CD4-positive, alpha-beta T cell treated with Interferon alpha-2 for 1 hour (primary cell): ENCODE results near the gene PITPNC1.
"Not testable (repeated sequence)": the region's sequence is repeated elsewhere in the genome, so short reads cannot be mapped to it uniquely, and the experiment has no call there.

Experiments
- DNase-seq, 2 donors: peaks; one replicate each; pipeline ENCODE4 v3.0.0-alpha.2; 2020 to 2022

The PITPNC1 gene

GRCh38 chr17:67372751-67373150, 4.3 kb upstream of the PITPNC1 start:
- no peak for DNase-seq

- peak; percentile 87 to 90 for DNase-seq
These were observed 2.6 kb upstream of the PITPNC1 start for GRCh38 chr17:67374329-67375053.

DNA sequence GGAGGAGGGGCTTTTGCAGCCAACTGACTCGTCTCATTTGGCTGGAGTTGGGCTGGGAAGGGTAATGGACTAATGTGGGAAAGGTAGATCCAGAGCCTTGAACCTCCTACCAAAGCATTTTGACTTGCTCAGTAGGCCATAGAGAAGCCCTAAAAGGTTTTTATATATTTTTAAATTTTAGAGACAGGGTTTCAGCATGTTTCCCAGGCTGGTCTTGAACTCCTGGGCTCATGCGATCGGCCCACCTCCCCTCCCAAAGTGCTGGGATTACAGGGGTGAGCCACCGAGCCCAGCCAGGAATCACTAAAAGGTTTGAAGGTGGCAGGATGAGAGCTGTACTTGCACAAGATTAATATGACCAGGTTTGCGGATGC, 2.0 kb upstream of the PITPNC1 start:
- no peak for DNase-seq

GRCh38 chr17:67375716-67376115, 1.4 kb upstream of the PITPNC1 start:
- no peak for DNase-seq

DNA sequence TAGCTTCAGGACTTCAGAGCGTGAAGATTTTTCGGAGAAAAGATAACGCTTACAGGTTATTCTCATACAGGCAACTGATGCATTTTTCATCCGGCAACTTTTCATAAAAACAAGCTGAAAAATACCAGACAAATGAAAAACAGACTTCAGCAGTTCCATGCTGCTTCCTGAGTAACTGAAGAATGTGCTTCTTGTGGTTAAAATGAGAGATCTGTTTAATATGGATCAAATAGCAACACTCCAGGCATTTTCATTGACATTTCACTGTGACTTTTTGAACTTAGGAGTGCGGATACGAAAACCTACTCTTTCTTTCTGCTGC, 705 bp upstream of the PITPNC1 start:
- DNase-seq: no peak

GRCh38 chr17:67377488-67378453, 690 bp downstream of the PITPNC1 start:
- peak; percentile 33 to 57 for DNase-seq

- DNase-seq: peak; percentile 72 to 85
These were observed 1.6 kb downstream of the PITPNC1 start for GRCh38 chr17:67378454-67379250.

- no peak for DNase-seq
These were observed 2.2 kb downstream of the PITPNC1 start for GRCh38 chr17:67379251-67379630.

- DNase-seq: no peak
These were observed 4.8 kb downstream of the PITPNC1 start for GRCh38 chr17:67381929-67382257.

DNA sequence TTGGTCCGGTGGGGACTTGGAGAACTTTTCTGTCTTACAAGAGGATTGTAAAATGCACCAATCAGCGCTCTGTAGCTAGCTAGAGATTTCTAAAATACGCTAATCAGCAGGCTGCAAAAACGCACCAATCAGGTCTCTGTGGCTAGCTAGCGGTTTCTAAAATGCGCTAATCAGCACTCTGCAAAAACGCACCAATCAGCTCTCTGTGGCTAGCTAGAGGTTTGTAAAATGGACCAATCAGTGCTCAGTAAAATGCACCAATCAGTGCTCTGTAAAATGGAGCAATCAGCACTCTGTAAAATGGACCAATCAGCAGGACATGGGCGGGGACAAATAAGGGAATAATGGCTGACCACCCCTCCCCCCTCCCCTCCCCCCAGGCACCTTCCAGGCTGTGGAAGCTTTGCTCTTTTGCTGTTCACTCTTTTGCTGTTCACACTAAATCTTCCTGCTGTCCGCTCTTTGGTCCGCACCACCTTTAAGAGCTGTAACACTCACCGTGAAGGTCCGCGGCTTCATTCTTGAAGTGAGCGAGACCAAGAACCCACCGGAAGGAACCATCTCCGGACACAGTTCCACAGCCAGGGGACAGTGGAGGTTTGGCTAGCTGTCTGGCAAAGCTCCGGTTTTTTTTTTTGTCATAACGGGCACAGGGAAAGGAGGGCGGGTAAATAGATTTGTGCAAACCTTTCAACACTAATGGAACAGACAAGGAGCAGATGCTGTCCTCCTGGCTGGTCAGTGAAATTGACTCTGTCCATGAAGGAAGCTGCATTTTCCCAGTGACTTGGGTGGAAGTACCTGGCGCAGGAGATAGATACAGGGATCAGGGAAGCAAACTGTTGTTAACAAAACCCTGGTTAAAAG, 8.3 kb downstream of the PITPNC1 start:
- no peak for DNase-seq

- peak; percentile 48 to 71 for DNase-seq
These were observed 10.0 kb downstream of the PITPNC1 start for GRCh38 chr17:67386965-67387551.

DNA sequence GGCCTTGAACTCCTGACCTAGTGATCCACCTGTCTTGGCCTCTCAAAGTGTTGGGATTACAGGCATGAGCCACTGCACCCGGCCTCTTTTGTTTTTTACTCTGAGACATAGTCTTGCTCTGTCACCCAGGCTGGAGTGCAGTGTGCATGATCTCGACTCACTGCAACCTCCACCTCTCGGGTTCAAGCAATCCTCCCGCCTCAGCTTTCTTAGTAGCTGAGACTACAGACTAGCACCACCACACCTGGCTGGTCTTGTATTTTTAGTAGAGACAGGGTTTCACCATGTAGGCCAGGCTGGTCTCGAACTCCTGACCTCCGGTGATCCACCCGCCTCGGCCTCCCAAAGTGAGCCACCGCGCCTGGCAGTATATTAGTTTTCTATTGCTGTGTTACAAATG, 11.5 kb downstream of the PITPNC1 start:
- not testable (repeated sequence) for DNase-seq

DNA sequence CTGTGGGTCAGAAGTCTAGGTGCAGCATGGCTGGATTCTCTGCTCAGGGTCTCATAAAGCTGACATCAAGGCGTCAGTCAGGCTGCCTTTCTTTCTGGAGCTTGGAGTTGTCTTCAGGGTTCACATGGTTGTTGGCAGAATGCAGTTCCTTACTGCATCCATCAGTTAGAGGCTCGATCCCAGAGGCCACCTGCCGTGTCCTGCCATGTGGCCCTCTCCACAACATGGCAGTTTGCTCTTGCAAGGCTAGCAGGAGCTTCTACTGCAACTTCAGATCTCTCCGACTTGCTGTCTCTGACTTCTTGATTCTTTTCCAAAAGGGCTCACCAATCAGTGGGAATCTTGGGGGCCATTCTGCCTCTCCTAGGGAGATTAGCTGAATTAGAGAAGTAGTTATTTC, 11.9 kb downstream of the PITPNC1 start:
- no peak for DNase-seq

GRCh38 chr17:67390006-67390645, 13.0 kb downstream of the PITPNC1 start:
- DNase-seq: no peak

DNA sequence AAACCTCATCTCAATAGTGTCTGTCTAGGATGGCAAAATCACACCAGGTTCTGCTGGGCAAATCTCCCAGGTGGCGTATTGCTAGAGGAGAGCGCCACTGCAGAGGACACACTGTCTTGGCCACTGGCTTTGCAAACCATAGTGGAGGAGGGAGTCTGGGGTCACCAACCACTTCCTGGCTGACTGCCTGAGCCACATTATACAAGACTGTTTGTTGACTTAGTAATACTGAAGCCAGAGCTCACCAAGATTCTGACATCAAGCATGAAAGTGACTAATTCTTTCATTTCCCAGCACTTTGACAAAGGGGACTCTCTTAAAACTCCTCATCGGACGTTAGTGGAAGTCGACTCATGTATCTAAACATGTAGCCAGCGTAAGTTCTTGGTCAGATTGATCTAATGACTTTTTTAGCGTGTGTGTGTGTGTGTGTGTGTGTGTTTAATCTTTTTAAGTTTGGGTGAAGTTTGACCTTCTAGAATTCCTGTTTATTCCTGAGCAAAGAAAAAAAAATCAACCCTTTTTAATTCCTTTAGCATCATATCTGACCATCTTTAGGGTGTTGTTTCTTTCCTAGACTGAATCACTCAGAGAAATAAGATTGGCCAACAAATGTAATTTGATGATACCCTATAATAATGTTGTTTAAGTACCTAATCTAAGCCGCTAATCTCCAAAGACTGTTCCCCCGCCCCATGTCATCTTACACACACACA, 13.7 kb downstream of the PITPNC1 start:
- peak; percentile 57 to 73 for DNase-seq

- DNase-seq: no peak
These were observed 15.0 kb downstream of the PITPNC1 start for GRCh38 chr17:67392111-67392510.

DNA sequence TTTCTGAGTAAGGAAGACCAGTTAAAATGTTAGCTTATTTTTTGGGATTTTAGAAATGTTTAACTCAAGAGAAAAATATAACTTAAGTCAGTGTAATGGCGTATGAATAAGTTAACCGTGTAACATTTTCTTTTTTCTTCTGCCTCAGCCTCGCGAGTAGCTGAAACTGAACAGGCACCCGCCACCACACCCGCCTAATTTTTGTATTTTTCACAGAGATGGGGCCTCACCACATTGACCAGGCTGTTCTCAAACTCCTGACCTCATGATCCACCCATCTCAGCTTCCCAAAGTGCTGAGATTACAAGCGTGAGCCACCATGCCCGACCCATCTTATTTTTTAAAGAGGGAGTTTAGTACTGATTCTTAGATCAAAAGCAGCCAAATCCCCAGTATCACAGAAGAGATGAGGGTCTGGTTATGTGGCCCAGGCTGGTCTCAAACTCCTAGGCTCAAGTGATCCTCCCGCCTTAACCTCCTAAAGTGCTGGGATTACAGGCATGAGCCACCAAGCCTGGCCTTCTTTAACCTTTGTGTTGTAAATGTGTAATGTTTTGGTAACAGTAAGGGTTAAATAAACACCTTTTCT, 16.8 kb downstream of the PITPNC1 start:
- no peak for DNase-seq

DNA sequence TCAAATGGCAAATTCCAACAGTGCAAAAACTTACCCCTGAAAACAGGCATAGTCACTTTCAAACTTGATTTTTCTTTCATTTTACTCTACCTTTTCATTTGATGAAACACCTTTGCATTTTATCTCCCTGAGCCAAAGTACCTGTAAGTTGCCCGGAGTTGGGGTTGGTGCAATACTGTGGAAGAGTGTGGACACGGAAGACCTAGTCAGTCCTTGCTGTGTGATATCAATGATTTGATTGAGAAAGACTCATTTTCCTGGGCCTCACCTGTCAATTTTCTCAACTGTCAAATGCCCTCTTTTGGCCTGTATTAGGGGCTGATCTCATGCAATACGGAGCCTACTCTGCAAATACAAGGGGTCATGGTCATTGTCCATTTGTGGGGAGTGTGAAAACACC, 22.6 kb downstream of the PITPNC1 start:
- DNase-seq: no peak

- peak; percentile 55 to 64 for DNase-seq
These were observed 23.1 kb downstream of the PITPNC1 start for GRCh38 chr17:67400193-67400592.

GRCh38 chr17:67401106-67401505, 24.0 kb downstream of the PITPNC1 start:
- no peak for DNase-seq
